Measurements from ENCODE around the gene TRPM1.

TRPM1 gene

GRCh38 chr15:30978328-30978727 lies 123.2 kb downstream of the TRPM1 start:
- DNase-seq (ENCODE audit: low read depth, low spot score): no peak

- no peak for DNase-seq (ENCODE audit: low read depth, low spot score)
Measured at GRCh38 chr15:30974112-30974511, 127.4 kb downstream of the TRPM1 start.

- DNase-seq (ENCODE audit: low read depth, low spot score): no peak
Measured at GRCh38 chr15:30973379-30973778, 128.1 kb downstream of the TRPM1 start.

GRCh38 chr15:30969724-30970123 lies 131.8 kb downstream of the TRPM1 start:
- DNase-seq (ENCODE audit: low read depth, low spot score): no peak

GRCh38 chr15:30963681-30964080 lies 137.8 kb downstream of the TRPM1 start:
- no peak for DNase-seq (ENCODE audit: low read depth, low spot score)

- DNase-seq (ENCODE audit: low read depth, low spot score): no peak
Measured at GRCh38 chr15:30962659-30963058, 138.9 kb downstream of the TRPM1 start.

- no peak for DNase-seq (ENCODE audit: low read depth, low spot score)
Measured at GRCh38 chr15:30962079-30962478, 139.4 kb downstream of the TRPM1 start.

GRCh38 chr15:30958219-30958618 lies 143.3 kb downstream of the TRPM1 start:
- no peak for DNase-seq (ENCODE audit: low read depth, low spot score)

- no peak for DNase-seq (ENCODE audit: low read depth, low spot score)
Measured at GRCh38 chr15:30956216-30957124, 145.1 kb downstream of the TRPM1 start.

GRCh38 chr15:30954674-30955073 lies 146.9 kb downstream of the TRPM1 start:
- DNase-seq (ENCODE audit: low read depth, low spot score): no peak

- no peak for DNase-seq (ENCODE audit: low read depth, low spot score)
Measured at GRCh38 chr15:30953731-30954378, 147.7 kb downstream of the TRPM1 start.

GRCh38 chr15:30953183-30953582 lies 148.3 kb downstream of the TRPM1 start:
- no peak for DNase-seq (ENCODE audit: low read depth, low spot score)

Measured in activated CD4-positive, CD25-positive, alpha-beta regulatory T cell treated with anti-CD3 and anti-CD28 coated beads, Interleukin-2, amount 50 U/mL, for 16 hours (primary cell).